Erythroblast (primary cell): ENCODE measurements around the gene FGD6.

ENCODE experiments used
- GATA1 ChIP-seq: IDR thresholded peaks from 2 replicates; pipeline ENCODE4 v1.6.1; 2011; ENCODE audit warnings: low read depth, mild to moderate bottlenecking, control low read depth, low read length, moderate library complexity
- POLR2A ChIP-seq: IDR thresholded peaks from 2 replicates; pipeline ENCODE4 v1.6.1; 2011; ENCODE audit warnings: mild to moderate bottlenecking, low read length

DNA sequence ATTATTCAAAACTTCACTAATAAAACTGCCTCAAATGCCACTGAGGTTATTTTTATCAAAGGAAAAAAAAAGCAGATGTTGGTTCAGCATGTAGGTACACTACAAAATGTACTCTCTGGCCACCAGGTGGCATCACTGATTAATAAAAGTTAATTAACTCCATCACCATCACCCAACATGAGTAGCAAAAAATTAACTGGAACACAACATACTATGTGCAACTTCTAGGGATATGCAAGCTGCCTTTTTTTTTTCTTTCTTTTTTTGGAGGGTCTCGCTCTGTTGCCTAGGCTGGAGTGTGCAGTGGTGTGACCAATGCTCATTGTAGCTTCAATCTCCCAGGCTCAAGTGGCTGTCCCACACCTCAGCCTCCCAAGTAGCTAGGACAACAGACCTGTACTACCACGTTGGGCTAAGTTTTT is 100.1 kb downstream of the FGD6 start:
- no peak for TF ChIP-seq POLR2A
- no peak for TF ChIP-seq GATA1
